Activated CD4-positive, alpha-beta T cell treated with anti-CD3 and anti-CD28 coated beads for 1 hour (primary cell): ENCODE measurements around the gene FKBP5.
"Not testable (repeated sequence)": the region's sequence is repeated elsewhere in the genome, so short reads cannot be mapped to it uniquely, and the experiment has no call there.

Experiments
- DNase-seq: peaks from one replicate; pipeline ENCODE4 v3.0.0-alpha.2; 2020

The FKBP5 gene

DNA sequence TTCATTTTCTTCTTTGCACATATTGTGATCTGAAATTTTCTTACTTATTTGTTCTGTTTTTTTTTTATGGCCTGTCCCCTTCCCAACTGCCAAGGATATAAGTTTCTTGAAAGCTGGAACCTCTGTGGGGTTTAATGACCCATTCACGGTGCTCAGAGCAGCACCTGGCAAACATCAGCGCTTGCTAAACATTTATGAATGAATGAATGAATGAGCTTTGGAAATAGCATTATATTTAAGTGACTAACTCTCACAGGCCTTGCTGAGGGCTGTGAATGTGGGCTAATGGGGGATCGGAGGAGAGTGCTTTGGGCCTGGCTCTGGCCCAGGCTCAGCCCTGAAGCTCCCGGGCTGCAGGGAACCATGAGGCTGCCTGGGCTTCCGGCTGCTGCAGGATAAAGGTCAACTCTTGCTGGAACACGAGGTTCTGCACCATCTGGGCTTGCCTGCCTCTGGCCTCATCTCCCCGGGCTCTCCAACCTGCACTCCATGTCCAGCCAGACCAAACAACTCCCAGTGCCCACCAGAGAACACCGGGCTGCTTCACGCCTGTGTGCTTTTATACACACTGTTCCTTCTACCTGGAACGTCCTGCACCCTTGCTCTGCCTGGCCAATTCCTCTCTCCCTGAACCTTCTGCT lies 33.5 kb upstream of the FKBP5 start:
- no peak for DNase-seq

- DNase-seq, result no peak
Measured at GRCh38 chr6:35719830-35720733, 31.4 kb upstream of the FKBP5 start.

DNA sequence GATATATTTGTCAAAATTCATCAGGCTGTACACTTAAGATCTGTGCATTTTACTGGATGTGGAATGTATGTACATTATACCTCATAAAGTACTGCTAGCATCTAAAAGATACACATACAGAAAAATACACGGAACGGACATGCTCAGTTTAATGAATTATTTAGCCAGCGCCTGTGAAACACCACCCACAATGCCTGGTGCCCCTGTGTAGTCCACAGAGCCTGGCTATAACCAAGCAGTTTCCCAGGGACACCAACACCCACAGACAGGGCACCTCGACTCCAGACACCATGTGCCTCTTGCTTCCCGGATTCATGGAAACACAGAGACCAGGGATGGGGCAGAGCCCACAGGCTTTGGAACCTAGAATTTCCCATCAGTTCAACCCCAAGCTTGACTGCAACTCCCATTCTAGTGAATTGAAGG lies 30.7 kb upstream of the FKBP5 start:
- no peak for DNase-seq

- no peak for DNase-seq
Measured at GRCh38 chr6:35718911-35719381, 30.2 kb upstream of the FKBP5 start.

DNA sequence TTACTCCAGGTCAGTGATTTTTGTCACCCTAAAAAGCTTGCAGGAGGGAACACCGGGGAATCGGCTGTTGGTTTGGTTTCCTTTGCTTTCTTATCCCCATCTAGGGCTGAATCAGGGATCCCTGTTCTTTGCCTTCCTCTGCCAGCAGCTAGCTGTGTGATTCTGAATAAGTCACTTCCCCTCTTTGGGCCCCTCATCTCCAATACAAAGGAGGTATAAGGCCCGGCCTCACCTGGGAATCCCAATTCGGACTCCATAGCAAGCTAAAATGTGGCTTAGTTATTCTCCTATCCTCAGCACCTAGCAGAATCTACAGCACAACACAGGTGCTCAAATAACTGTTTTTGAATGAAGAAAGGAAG lies 29.6 kb upstream of the FKBP5 start:
- no peak for DNase-seq

GRCh38 chr6:35717449-35718374 lies 29.0 kb upstream of the FKBP5 start:
- DNase-seq, result no peak

DNA sequence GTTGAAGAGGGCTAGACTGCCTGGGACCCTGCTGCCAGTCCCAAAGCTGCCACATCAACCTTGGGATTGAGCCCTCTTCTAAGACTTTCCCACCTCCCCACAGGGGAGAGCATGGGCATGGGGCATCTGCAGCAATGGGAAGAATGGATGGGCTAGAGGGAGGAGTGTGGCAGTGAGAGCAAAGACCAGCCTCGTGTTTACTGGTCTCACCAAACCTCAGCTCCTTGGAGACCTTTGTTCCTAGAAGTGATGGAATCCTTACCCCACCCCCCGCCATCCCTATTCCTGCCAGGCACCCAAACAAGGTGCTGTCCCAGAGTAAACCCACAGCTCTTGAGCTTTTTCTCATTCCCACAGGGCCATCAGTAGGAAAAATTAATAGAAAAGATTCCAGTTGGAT lies 28.1 kb upstream of the FKBP5 start:
- no peak for DNase-seq

GRCh38 chr6:35713006-35713767 lies 24.5 kb upstream of the FKBP5 start:
- DNase-seq, result no peak

DNA sequence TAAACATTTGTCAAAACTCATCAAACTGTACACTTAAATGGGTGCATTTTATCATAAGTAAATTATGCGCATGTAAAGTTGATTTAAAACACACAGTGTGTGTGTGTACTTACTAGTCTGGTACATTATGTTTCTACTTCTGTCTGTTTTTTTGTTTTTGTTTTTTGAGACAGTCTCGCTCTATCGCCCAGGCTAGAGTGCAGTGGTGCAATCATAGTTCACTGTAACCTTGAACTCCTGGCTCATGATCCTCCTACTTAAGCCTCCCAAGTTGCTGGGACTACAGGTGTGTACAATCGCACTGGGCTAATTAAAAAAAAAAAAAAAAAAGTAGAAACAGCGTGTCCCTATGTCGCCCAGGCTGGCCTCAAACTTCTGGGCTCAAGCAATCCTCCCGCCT lies 23.0 kb upstream of the FKBP5 start:
- DNase-seq, result no peak

GRCh38 chr6:35710241-35710847 lies 21.6 kb upstream of the FKBP5 start:
- DNase-seq, result no peak

GRCh38 chr6:35708585-35708984 lies 19.9 kb upstream of the FKBP5 start:
- no peak for DNase-seq

- DNase-seq, result no peak
Measured at GRCh38 chr6:35707714-35708407, 19.1 kb upstream of the FKBP5 start.

DNA sequence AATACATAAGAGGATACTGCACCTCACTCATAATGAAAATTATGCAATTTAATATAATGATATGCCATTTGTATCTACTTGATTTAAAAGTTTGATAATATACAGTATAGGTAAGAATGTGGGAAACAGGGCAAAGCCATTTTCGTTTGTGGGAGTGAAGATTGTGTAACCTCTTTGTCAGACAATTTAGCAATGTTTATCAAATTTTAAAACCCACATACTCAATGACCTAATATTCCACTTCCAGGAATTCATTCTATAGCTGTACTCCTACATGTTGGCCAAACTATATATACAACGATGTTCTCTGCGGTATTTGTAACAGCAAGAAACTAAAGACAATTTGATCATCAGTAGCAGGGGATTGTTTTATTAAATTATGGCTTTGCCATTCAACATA lies 17.8 kb upstream of the FKBP5 start:
- no peak for DNase-seq

DNA sequence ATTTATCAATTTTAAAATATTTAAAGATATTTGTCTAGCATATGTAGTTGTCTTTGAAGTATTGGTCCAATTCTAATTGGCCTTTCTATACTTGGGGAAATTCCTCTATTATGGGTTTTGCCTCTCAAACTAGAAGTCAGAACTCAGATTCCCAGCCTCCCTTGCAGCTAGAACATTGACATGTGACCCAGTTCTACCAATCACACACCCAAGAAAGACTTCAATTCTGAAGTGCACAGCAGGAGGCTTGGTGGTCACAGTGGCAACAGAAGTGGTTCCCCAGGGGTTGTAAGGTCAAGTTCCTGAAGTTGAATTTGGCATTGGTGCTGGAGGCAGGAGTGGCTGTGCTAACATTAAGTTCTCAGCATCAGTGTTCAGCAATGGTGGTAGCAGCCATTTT lies 14.8 kb upstream of the FKBP5 start:
- DNase-seq, result no peak

- no peak for DNase-seq
Measured at GRCh38 chr6:35698858-35699257, 10.1 kb upstream of the FKBP5 start.

GRCh38 chr6:35698430-35698829 lies 9.7 kb upstream of the FKBP5 start:
- DNase-seq, result not testable (repeated sequence)

GRCh38 chr6:35694462-35694861 lies 5.7 kb upstream of the FKBP5 start:
- no peak for DNase-seq

DNA sequence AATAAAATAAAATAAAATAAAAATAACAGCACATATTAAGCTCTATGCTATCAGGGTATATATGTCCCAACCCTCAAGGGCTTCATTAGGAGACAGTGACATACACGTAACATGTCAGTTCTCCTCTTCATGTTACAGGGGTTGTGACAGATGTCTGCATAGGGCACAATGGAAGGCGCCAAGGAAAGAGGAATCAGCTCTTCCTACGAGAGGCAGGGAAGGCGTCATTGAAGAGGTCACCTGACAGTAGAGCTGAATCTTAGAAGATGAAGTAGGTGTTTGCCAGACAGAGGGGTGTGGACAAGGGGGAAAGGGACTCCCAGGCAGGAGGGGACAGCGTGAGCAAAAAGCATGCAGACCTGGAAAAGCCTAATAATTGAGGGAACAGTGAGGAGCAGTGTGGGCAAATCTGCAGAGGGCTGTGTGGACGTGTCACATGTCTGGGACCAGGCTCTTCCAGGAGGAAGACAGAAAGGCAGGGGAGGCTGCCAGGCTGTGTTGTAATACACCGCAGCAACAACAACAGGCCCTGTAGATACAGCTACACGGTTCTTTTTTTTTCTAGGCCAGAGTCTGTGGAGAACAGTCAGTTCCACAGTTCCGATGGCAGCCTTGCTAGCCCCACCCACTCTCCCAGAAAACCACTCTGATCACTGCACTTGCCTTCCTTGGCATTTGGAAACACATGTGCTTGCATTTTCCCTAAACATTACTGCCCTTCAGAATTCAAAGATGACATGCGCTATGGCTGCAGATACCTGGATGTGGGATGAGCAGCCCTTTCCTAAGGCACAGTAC lies 2.5 kb upstream of the FKBP5 start:
- no peak for DNase-seq

DNA sequence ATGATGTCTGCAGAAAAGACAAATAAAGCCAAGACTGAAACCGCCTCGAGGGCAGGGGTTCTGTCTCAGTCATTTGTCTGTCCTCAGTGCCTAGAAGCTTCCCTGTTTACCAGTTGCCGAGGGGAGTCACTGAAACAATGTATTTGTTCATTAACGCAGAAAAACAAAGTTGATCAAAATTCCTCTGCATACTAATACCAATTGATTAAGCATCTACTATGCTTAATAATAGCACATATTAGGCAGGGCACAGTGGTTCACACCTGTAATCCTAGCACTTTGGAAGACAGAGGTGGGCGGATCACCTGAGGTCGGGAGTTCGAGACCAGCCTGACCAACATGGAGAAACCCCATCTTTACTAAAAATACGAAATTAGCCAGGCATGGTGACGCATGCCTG lies 1.8 kb upstream of the FKBP5 start:
- no peak for DNase-seq

GRCh38 chr6:35690006-35690405 lies 1.3 kb upstream of the FKBP5 start:
- not testable (repeated sequence) for DNase-seq
